ENCODE measurements around the gene ARAP3. TPM values are rescaled to one million over a fixed set of nuclear protein-coding genes. Genes with fewer than 3 reads are reported as not detected.

ARAP3 gene
- total and polyA plus RNA-seq, 12 donors: 10.8 to 27.3 (median 13.6) TPM

- Histone ChIP-seq H3K27ac (no peak overlapping the region), H3K9me3 (no peaks in the 10 kb centered on the region), H3K4me3 (no peak overlapping the region), H3K36me3 (peaks cover 0 to 58% (median 5%) of the 10 kb centered on the region in 9 donors), H3K4me1 (peaks cover 0 to 17% (median 3%) of the 10 kb centered on the region in 9 donors), H3K27me3 (no peaks in the 10 kb centered on the region)
- 93 to 94% methylated on average over 5 of the region's 5 CpGs for WGBS, 2 donors
- intact Hi-C loops (cut with DNase I): no loop called here
- no peak for TF ChIP-seq CTCF (IDR thresholded peaks at IDR 0.05)
- no peak for ATAC-seq
- no peak for DNase-seq
These were observed 34.8 kb downstream of the ARAP3 start for GRCh38 chr5:141647242-141647641.

GRCh38 chr5:141646026-141646425 is 36.0 kb downstream of the ARAP3 start:
- ATAC-seq (no peak), DNase-seq (no peak)
- peaks cover 0 to 65% (median 5%) of the 10 kb centered on the region in 9 donors for H3K36me3 ChIP-seq
- H3K4me3 ChIP-seq: no peak overlapping the region
- H3K9me3 ChIP-seq: no peaks in the 10 kb centered on the region
- no peak overlapping the region for H3K27ac ChIP-seq
- no peaks in the 10 kb centered on the region for H3K27me3 ChIP-seq
- intact Hi-C loops (cut with DNase I): no loop called here
- H3K4me1 ChIP-seq: peaks cover 0 to 10% (median 0%) of the 10 kb centered on the region in 9 donors
- 91 to 97% methylated on average over 6 of the region's 6 CpGs for WGBS, 2 donors
- no peak for TF ChIP-seq CTCF (IDR thresholded peaks at IDR 0.05)

- Histone ChIP-seq H3K27me3 (peaks cover 0 to 3% (median 0%) of the 10 kb centered on the region in 7 donors), H3K27ac (no peak overlapping the region), H3K4me3 (no peak overlapping the region), H3K9me3 (no peaks in the 10 kb centered on the region), H3K36me3 (peaks cover 0 to 59% (median 5%) of the 10 kb centered on the region in 9 donors), H3K4me1 (peaks cover 4 to 16% (median 12%) of the 10 kb centered on the region in 9 donors)
- TF ChIP-seq CTCF (IDR thresholded peaks at IDR 0.05): no peak
- 88 to 92% methylated on average over 2 of the region's 2 CpGs for WGBS, 2 donors
- no peak for ATAC-seq
- DNase-seq: no peak
- intact Hi-C loops (cut with DNase I): no loop called here
These were observed 40.3 kb downstream of the ARAP3 start for GRCh38 chr5:141641634-141642267.

- H3K27ac ChIP-seq: no peak overlapping the region
- no peaks in the 10 kb centered on the region for H3K9me3 ChIP-seq
- ATAC-seq (no peak), DNase-seq (no peak)
- peaks cover 0 to 48% (median 3%) of the 10 kb centered on the region in 9 donors for H3K36me3 ChIP-seq
- no peak for TF ChIP-seq CTCF (IDR thresholded peaks at IDR 0.05)
- peaks cover 0 to 3% (median 0%) of the 10 kb centered on the region in 7 donors for H3K27me3 ChIP-seq
- no peak overlapping the region for H3K4me3 ChIP-seq
- intact Hi-C loops (cut with DNase I): no loop called here
- peaks cover 7 to 22% (median 18%) of the 10 kb centered on the region in 9 donors for H3K4me1 ChIP-seq
- WGBS, 2 donors: 90 to 91% methylated on average over 9 of the region's 9 CpGs
These were observed 41.3 kb downstream of the ARAP3 start for GRCh38 chr5:141640698-141641097.
